ENCODE measurements around the gene CAMTA1. TPM values are rescaled to one million over a fixed set of nuclear protein-coding genes. Genes with fewer than 3 reads are reported as not detected.
A peak's percentile ranks its signal among the peaks of the same experiment; 100 is the strongest.

The CAMTA1 gene
- total RNA-seq, 1 donor from 2014 or later, result 68.9 TPM

- no peak for DNase-seq (ENCODE audit: low read depth)
These were observed 6.0 kb upstream of the CAMTA1 start for GRCh38 chr1:6779089-6779805.

GRCh38 chr1:6782151-6782550, 3.1 kb upstream of the CAMTA1 start:
- DNase-seq (ENCODE audit: low read depth), result no peak

GRCh38 chr1:6783221-6783620, 2.0 kb upstream of the CAMTA1 start:
- no peak for DNase-seq (ENCODE audit: low read depth)

GRCh38 chr1:6783936-6784559, 1.2 kb upstream of the CAMTA1 start:
- DNase-seq (ENCODE audit: low read depth), result peak; percentile 12

GRCh38 chr1:6784560-6785317, 515 bp upstream of the CAMTA1 start:
- DNase-seq (ENCODE audit: low read depth), result peak; percentile 100

- peak; percentile 25 for DNase-seq (ENCODE audit: low read depth)
These were observed 663 bp downstream of the CAMTA1 start for GRCh38 chr1:6785728-6786505.

- no peak for DNase-seq (ENCODE audit: low read depth)
These were observed 3.7 kb downstream of the CAMTA1 start for GRCh38 chr1:6788946-6789345.

- no peak for DNase-seq (ENCODE audit: low read depth)
These were observed 4.9 kb downstream of the CAMTA1 start for GRCh38 chr1:6790146-6790545.

GRCh38 chr1:6794164-6794563, 8.9 kb downstream of the CAMTA1 start:
- peak; percentile 65 for DNase-seq (ENCODE audit: low read depth)

- no peak for DNase-seq (ENCODE audit: low read depth)
These were observed 9.9 kb downstream of the CAMTA1 start for GRCh38 chr1:6795203-6795602.

GRCh38 chr1:6795661-6796060, 10.4 kb downstream of the CAMTA1 start:
- peak; percentile 12 for DNase-seq (ENCODE audit: low read depth)

- no peak for DNase-seq (ENCODE audit: low read depth)
These were observed 10.8 kb downstream of the CAMTA1 start for GRCh38 chr1:6796095-6796494.

GRCh38 chr1:6799499-6799898, 14.2 kb downstream of the CAMTA1 start:
- no peak for DNase-seq (ENCODE audit: low read depth)

GRCh38 chr1:6800745-6801144, 15.5 kb downstream of the CAMTA1 start:
- DNase-seq (ENCODE audit: low read depth), result no peak

- DNase-seq (ENCODE audit: low read depth), result no peak
These were observed 15.9 kb downstream of the CAMTA1 start for GRCh38 chr1:6801199-6801598.

GRCh38 chr1:6801966-6802365, 16.7 kb downstream of the CAMTA1 start:
- peak; percentile 33 for DNase-seq (ENCODE audit: low read depth)

- DNase-seq (ENCODE audit: low read depth), result no peak
These were observed 17.2 kb downstream of the CAMTA1 start for GRCh38 chr1:6802454-6802853.

- no peak for DNase-seq (ENCODE audit: low read depth)
These were observed 17.6 kb downstream of the CAMTA1 start for GRCh38 chr1:6802893-6803292.

GRCh38 chr1:6803357-6803756, 18.1 kb downstream of the CAMTA1 start:
- no peak for DNase-seq (ENCODE audit: low read depth)

GRCh38 chr1:6805004-6805416, 19.8 kb downstream of the CAMTA1 start:
- DNase-seq (ENCODE audit: low read depth), result peak; percentile 75

GRCh38 chr1:6807782-6808181, 22.5 kb downstream of the CAMTA1 start:
- DNase-seq (ENCODE audit: low read depth), result no peak

GRCh38 chr1:6809461-6809860, 24.2 kb downstream of the CAMTA1 start:
- DNase-seq (ENCODE audit: low read depth), result no peak

All from myocyte (in vitro differentiated cells).